HG02759 (cell line): Measurements from ENCODE around the gene CARS1.

Experiments used
- ATAC-seq: cut with Tn5 transposase; IDR thresholded peaks from one replicate; pipeline ENCODE4 v1.9.1; 2021; ENCODE audit warnings: mild to moderate bottlenecking, moderate library complexity; ENCODE audit not compliant: unreplicated experiment

The CARS1 gene

DNA sequence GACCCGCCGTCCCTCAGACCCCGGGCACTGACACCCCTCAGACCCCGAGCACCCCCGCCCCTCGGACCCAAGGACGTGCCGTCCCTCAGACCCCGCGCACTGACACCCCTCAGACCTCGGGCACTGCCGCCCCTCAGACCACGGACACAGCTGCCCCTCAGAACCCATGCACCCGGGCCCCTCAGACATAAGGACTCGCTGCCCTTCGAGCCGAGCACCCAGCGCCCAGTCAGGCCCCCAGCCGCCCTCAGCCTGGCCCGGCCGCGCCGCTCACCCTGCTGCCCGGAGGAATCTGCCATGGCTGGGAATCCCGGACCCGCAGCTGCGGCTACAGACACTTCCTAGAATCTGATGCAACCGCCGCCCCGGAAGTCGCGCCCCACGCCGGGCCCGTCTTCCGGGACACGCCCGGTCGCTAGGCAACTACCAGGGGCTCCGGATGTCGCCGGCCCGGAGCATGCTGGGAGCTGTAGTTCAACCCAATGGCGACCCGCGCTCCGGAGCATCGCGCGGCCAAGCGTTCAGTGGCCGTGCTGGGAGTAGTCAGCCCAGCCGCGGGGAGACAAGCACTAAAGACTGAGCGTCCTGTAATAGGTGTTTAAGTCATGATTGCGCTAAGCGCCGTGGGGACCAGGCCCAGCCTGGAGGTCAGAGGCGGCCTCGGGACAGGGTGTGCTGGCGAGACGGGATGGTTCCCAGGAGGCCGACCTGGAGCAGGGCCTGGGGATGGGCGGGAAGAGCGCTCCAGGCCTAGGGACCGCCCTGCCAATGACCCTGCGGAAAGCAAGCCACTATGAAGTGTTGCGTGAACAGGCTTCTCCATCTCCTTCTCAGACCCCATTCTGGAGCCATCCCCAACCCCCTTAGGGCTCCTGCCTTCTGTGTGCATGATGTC is at the start of gene CARS1:
Gene CARS1, minus strand, starts transcription at position 355 of the 895 bp plus-strand sequence. Its CDS starts 56 bp downstream, at position 299.
- peak; percentile 96 for ATAC-seq

GRCh38 chr11:3105791-3106735 is 48.8 kb upstream of the CARS1 start:
- no peak for ATAC-seq

DNA sequence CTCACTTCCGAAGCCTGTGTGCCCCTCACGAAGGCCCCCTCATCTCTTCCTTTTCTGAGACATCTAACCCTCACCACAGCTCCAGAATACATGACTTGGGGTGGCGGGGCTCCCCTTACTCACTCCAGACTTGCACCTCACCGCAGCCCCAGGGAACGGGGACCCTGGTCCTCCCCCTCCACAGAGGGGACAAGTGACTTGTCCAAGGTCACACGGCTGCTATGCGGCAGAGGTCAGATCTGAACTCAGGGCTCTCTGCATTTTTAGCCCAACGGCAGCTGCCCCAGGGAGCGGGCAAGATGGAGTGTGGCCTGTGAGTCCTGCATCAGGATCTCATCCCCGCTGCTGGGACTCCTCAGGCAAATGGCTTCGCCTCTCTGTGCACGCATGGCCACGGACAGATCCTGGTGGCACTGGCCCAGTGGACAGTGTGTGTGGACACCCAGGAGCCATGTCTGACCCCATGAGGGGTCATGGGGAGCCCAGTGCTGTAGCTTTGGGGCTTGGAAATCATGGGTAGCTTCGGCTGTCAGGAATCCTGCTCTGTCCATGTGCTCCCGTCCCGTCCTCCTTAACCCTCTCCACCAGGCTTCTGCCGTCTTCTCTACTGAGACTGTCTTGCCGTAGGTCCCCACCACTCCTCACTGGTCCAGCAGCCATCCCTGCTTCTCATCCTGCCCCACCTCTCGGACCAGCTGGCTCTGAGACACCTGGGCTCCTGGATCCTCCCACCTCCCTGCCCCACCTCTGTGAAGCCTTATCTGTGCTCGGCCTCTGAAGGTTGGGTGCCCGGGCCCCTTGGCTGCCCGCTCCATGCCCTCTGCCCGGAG is 48.0 kb upstream of the CARS1 start:
- ATAC-seq, result no peak

DNA sequence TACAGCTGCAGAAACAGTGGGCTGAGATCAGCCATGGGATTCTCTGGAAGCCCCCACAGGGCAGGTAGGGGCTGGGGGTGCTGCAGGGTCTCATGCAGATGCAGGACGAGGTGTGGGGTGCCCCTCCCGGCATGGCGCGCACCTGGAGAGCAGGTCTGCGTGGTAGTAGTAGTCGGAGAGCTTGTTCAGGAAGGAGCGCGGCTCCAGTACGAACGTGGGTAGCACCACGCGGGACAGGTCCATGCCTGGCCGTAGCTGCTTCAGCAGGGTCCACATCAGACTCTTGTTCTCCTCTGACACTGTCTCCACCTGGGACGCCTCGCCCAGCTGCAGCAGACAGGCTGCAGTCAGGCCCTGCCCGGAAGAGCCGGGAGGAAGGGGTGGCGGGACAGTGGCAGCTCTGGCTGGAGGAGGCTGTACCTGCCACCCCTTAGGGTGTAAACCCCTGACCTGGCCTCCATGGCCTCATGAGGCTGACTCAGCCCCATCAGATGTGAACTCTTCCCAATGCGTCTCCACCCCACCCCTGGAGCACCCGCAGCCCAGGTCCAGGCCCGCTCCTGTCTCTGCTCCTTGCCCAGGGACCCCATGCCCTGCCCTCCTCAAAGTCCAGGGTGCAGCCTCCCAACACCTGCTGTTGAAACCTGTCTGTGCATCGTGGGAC is 47.0 kb upstream of the CARS1 start:
- ATAC-seq, result no peak

GRCh38 chr11:3103076-3103475 is 45.9 kb upstream of the CARS1 start:
- no peak for ATAC-seq

DNA sequence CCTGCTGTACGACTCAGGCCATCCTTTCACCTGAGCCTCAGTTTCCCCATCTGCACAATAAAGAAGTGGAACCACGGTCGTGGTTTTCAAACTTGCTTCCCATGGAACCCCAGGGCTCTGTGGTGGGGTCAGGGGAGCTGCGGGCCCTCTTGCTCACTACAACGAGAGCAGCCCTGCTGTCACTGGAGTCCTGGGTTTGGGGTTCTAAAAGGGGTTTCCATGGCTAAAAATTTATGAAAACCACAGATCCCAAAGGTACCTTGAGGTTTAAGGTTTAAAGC is 45.4 kb upstream of the CARS1 start:
- ATAC-seq, result no peak

DNA sequence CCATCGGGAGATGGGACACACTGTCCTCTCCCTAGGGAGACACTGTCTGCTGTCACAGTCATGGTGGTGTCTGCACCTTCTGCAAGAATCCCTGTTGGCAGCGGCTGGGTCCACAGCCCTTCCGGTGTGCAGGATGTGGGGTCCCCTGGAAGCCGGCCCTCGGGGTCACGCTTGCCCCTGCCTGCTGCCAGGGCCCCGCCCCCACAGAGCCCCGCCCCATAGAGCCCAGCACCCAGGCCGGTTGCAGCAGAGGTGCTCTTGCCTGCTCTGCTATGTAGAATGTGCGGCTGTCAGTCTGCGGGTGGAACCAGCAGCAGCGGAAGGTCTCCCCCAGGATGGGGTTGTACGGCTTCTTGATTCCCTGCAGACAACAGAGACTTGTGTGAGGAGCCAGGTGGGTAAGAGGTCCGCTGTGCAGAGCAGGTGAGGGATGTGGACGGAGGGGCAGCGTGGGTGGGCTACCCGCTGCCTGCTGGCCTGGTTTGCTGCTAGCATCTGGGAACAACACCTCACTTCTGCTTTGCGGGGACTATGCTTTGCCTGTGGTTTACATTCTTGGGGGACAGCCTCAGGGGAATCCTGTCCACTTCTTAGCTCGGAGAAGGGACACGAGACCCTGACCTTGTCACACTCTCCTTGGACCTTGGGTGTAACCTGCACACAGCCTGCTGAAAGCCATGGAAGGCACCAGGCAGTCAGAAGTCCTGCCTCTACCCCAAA is 44.9 kb upstream of the CARS1 start:
- no peak for ATAC-seq

- no peak for ATAC-seq
These were observed 42.0 kb upstream of the CARS1 start for GRCh38 chr11:3099178-3099577.

GRCh38 chr11:3096909-3097530 is 39.8 kb upstream of the CARS1 start:
- no peak for ATAC-seq

GRCh38 chr11:3095712-3096361 is 38.6 kb upstream of the CARS1 start:
- ATAC-seq, result no peak

DNA sequence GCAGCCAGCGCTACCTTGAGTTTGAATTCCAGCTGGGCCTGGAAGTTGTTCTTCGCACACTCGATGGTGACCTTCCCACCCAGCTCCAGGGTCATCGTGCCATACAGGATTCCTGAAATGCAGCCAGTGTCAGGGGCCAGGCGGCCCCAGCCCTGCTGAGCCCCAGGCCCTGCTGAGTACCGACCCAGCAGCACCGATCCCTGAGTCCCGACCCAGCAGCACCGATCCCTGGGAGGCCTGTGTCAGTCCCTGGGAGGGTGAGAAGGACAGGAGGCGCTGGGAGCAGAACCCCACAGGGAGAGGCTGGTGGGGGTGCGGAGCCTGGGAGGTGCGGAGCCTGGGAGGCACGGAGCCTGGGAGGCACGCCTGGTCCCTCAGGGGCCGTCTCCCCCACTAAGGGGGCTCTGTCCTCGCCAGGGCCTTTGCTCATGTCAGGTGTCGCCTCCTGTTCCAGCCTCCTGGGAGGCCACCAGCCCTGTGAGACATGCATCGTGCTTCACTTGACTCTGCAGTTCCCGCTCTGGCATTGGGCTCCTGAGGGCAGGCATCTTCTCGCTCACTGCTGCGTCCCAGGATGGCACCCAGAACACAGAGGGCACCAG is 37.1 kb upstream of the CARS1 start:
- no peak for ATAC-seq

- ATAC-seq, result no peak
These were observed 36.3 kb upstream of the CARS1 start for GRCh38 chr11:3093281-3094191.

DNA sequence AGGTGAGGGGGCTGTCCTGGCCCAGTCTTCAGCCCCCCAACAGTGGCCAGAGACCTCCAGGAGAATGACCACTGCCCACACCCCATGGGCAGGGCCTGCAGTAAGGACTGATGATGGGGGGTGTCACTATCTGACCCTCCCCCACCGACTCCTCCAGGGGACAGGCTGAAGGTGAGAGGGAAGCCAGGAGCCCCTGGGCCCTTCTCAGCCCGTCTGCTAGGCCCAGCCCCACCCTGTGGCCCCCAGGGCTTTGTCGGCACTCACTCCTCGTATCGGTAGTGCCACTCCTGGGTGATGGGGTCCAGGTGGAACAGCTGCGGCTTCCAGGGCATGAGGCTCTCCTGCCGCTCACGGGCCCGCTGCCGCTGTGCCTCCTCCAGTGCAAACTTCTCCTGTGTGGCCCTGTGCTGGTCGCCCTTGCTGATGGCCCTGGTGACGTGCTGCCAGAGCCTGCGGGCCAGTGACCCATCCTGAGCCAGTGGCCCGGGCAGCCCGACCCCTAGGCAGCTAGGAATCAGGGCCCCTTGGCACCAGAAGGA is 35.4 kb upstream of the CARS1 start:
- ATAC-seq, result no peak

DNA sequence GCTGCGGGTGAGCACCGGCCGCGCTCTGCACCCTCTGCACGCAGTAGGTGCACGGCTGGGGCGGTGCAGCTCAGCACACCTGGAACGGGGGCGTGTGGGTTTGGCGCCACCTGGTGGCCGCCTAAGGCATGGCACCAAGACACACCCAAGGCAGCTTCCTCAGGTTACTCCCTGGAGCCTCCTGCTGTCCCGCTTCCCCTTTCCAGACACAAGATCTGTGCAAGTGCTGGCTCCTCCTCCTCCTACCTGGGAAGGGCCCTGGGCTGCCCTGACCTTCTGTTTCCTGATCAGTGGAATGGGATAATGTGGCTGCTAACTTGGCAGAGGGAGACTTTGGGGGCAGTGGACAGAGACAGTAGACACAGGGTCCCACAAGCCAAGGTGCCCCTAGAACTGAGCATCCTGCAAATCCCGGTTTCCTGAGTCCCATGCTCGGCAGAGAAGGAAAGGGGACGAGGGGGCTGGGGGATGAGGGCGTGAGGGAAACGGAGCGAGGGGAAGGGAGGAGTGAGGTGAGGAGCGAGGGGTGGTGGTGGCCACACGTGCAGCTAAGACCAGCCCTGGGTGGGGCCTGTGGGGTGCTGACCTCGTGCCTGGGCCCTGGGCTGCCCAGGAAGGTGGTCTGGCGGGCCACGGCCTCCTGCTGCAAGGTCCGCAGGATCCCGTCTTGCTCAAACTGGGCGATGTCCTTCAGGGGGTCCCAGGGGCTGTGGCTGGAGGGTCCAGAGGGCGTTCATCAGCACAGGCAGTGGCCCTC is 34.8 kb upstream of the CARS1 start:
- peak; percentile 75 for ATAC-seq

DNA sequence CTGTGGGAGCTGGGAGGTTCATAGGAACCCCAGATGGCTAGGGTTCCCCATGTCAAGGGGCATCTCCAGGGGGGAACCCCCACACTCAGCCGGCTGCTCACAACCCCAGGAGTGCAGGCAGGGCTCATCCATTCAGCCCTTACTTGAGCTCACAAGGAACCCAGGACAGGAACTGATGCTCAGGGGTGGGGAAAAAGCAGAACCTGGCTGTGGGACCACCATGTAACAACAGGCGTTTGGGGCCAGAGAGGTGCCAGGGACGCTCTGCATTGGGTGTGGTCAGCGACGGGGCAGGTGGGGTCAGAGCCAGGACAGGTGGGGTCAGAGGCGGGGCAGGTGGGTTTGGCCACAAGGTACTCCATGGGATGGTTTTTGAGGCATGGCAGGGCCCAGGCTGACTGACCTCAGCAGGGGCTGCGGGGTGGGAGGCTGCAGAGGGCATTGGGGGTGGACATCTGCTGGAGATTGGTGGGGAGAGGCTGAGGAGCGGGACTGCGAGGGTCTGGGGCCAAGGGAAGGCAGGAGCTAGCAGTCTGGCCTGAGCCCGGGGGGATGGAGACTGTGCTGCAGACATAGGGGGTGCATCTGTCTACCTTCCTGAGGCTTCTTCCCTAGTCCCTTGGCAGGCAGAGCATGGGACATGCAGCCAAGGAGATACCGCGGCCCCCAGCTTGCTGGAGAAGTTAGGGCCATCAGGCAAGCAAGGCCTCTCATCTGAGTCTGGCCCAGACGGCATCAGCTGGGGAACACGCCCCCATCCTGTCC is 34.0 kb upstream of the CARS1 start:
- no peak for ATAC-seq
